ENCODE results near the gene KLF7. TPM values are rescaled to one million over a fixed set of nuclear protein-coding genes. Genes with fewer than 3 reads are reported as not detected.

KLF7 gene
- total RNA-seq, 2 donors from 2014 or later, result 27.2 to 28.3 TPM

- Histone ChIP-seq H3K27me3 (replicated peaks; ENCODE audit: insufficient read depth) (no peaks in the 10 kb centered on the region), H3K4me1 (ENCODE audit: control insufficient read depth in 1 of 2, low read depth in 2 of 2) (no peaks in the 10 kb centered on the region), H3K4me3 (no peak overlapping the region), H3K36me3 (no peaks in the 10 kb centered on the region), H3K27ac (no peak overlapping the region), H3K9me3 (peaks cover 5% of the 10 kb centered on the region)
- no peak for DNase-seq (ENCODE audit: low spot score)
- no peak for ATAC-seq (ENCODE audit: insufficient number of reproducible peaks, low FRiP score, low read depth)
- TF ChIP-seq CTCF (IDR thresholded peaks at IDR 0.05), result no peak
Observed at GRCh38 chr2:207032490-207032889, 133.3 kb downstream of the KLF7 start.

Other genes starting within 250 kb of the KLF7 start
- 1 to 10 TPM in 1 of 2 donors, not detected in 1; 3.0 TPM for gene CPO, start 226.4 kb downstream of the KLF7 start, total RNA-seq

Data from thoracic aorta (tissue), 2 donors.